ENCODE measurements around the gene DENND1C. TPM values are rescaled to one million over a fixed set of nuclear protein-coding genes. Genes with fewer than 3 reads are reported as not detected.

DENND1C gene
- total RNA-seq, 1 experiment from 2014 or later, result 0.06 TPM

GRCh38 chr19:6479836-6480398 is 1.7 kb downstream of the DENND1C start:
- DNase-seq (ENCODE audit: low read depth), result no peak

DNA sequence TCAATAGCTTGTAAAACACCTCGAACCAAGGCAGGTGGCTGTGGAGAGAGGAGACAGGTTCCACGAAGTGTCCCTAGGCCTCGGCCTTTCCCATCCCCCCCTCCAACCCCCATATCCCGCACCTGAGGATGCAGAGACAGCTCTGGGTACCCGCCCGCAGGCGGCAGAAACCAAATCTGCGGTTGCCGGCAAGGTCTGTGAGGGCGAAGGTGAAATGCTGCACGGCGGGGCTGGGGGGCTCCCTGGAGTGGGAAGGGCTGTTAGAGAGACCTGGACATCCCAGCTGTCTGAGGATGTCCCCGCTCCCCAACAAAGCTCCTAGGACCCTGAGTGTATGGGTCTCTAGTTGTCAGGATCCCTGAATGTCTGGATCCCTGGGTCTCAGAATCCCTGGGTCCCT is 2.8 kb downstream of the DENND1C start:
- no peak for DNase-seq (ENCODE audit: low read depth)

DNA sequence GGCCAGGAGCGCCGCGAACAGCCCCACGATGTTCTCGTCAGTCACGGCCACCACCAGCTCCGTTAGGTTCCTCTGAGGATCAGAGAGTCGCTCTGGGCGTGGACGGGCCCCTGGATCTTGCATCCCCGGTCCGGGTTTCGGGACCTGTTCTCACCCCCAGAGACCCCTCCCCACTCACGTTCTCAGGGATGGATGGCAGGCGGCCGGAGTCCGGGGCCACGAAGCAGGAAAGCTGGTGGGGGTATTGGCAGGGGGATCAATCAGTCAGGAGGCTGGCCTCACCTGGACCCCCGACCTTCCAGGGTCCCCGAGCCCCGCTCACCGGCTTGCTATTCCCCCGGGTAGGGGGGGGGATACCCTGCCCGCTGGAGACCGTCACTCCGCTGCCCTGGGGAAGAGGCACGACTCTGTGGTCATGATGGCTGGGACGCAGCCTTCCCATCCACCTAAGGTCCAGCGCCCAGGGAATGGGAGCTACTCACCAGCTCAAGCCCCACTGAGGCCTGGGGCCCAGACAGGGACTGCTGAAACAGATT is 4.6 kb downstream of the DENND1C start:
- DNase-seq (ENCODE audit: low read depth), result no peak

GRCh38 chr19:6476155-6476895 is 5.3 kb downstream of the DENND1C start:
- no peak for DNase-seq (ENCODE audit: low read depth)

DNA sequence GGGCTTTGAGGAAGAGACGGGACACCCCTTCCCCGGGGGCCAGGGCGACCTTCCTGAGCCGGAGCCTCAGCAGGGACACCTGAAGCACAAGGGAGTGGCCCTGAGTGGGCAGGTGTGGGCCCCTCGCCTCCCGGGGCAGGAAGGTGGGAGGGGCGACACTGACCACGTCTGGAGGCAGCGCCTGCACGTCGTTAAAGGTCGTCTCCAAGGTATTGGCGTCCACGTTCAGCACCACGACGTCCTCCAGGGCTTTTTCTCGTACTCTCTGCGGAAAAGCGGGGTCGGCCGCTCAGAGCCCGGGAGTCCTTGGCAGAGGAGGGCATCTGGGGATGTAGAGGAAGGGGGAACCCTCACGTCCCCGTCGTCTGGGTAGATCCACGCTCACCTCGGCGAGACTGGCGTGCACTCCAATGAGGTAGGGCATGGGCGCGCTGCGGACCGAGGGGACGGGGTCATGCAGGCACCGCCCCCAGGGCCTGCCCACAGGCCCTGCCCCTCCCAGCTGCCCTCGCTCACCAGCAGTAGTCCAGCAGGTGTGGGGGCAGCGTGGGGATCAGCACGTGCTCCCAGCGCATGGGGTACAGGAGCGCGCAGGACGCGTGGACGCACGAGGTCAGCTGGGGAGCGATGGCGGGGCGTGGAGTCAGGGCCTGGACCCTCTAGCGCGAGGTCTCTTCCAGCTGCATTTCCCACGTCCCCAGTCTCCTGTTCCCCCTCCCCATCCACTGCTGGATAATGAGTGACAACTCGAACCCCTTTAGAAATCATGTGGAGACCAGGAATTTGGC is 6.1 kb downstream of the DENND1C start:
- no peak for DNase-seq (ENCODE audit: low read depth)

DNA sequence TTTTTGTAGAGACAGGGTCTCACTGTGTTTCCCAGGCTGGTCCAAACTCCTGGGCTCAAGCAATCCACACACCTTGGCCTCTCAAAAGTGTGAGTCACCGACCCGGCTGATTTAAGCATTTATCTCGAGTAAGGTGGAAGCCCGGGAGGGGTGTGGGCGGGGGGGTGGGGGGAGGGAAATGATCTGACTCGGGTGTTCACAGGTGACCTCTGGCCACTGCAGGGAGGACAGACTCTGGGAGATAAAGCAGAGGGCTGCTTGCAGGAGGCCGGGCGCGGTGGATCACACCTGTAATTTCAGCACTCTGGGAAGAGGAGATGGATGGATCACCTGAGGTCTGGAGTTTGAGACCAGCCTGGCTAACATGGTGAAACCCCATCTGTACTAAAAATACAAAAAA is 7.9 kb downstream of the DENND1C start:
- DNase-seq (ENCODE audit: low read depth), result no peak

- no peak for DNase-seq (ENCODE audit: low read depth)
These were observed 8.9 kb downstream of the DENND1C start for GRCh38 chr19:6472713-6473112.

GRCh38 chr19:6471076-6471475 is 10.5 kb downstream of the DENND1C start:
- no peak for DNase-seq (ENCODE audit: low read depth)

DNA sequence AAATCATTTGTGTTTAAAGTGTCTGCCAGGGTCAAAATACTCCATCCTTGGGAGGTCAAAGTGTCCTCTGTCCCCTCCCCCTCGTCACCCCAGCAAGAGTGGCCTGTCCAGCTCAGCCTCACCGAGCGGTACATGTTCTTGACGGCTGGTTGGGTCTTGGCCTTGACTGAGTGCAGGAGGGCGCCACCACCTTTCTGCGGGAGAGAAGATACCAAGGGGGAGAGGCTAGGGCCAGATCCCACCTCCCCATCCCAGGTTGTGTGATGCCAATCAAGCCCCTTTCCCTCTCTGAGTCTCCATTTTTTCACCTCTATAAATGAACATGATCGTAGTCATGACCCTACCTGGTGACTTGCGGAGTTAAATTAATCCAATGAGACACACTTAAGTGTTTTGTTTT is 11.4 kb downstream of the DENND1C start:
- no peak for DNase-seq (ENCODE audit: low read depth)

DNA sequence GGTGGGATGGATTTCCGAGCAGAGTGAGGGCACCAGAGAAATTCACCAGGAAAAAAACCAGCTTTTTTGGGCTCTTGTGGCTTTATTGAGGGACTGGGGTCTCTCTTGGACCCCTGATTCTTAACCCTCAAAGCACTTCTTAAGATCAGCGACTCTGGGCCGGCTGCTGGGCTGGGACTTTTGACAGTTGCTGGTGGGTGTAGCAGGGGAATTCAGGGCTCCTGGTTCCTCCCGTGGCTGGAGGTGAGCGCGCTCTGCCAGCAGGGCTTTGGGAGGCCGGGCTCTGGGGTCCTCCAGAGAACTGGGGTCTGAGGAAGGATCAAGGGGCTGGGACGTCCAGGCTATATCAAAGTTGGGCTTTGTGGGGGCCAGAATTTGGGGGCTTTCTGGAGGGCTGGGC is 14.2 kb downstream of the DENND1C start:
- DNase-seq (ENCODE audit: low read depth), result no peak

- DNase-seq (ENCODE audit: low read depth), result no peak
These were observed 14.9 kb downstream of the DENND1C start for GRCh38 chr19:6466526-6467248.

GRCh38 chr19:6465663-6466062 is 15.9 kb downstream of the DENND1C start:
- DNase-seq (ENCODE audit: low read depth), result no peak

DNA sequence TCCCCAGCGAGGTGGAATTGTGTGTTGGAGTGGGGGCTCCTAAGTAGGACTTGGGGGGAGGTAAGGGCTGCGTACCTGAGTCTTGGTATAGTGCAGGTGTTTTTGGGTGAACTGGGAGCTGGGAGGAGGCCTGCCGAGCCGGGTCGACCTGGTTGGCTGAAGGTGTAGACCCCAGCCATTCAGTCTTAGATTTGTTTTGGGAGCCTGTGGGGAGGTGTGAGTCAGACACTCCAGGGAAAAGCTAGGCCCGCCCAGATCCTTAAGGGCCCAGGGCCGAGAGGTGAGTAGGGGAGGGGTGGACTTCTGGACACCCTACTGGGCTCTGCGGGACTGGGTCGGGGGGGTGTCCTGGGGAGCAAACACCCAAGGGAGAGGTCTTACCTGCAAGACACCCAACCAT is 16.6 kb downstream of the DENND1C start:
- DNase-seq (ENCODE audit: low read depth), result no peak

GRCh38 chr19:6464070-6464873 is 17.3 kb downstream of the DENND1C start, which contains the start of gene CRB3:
Gene CRB3, plus strand, starts transcription at chr19:6464271. Its CDS starts 431 bp downstream, at chr19:6464702.
- no peak for DNase-seq (ENCODE audit: low read depth)

GRCh38 chr19:6460099-6460884 is 21.3 kb downstream of the DENND1C start:
- peak; percentile 94 for DNase-seq (ENCODE audit: low read depth)

GRCh38 chr19:6459262-6460098 is 22.1 kb downstream of the DENND1C start, which contains the start of gene SLC25A23:
Gene SLC25A23, minus strand, starts transcription at chr19:6459792. Its CDS starts 164 bp downstream, at chr19:6459628.
- no peak for DNase-seq (ENCODE audit: low read depth)

DNA sequence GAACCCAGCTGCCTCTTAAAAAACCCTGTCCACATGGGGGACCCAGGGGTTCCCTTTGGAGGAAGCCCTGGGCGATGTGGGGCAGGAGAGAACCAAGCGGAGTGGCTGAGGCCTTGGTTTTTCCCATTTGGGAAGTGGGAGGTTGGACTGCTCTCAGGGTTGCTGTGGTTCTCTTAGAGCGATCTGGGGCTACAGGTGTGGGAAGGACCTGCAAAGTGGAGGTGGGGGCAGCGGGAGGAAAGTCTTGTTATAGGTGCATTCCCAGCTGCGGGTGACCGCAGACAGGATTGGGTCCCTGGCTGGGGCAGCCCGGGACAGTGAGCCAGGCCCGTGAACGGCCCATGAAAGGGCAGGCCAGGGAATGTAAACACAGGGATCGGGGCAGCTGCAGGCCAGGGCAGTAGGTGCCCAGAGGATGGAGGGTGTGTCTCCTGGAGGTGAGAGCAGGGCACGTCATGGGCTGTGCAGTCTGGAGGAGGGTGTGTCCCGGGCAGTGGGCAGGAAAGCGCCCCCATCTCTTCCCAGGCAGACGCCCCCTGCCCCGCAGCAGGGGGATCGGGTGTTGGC is 22.8 kb downstream of the DENND1C start:
- no peak for DNase-seq (ENCODE audit: low read depth)

DNA sequence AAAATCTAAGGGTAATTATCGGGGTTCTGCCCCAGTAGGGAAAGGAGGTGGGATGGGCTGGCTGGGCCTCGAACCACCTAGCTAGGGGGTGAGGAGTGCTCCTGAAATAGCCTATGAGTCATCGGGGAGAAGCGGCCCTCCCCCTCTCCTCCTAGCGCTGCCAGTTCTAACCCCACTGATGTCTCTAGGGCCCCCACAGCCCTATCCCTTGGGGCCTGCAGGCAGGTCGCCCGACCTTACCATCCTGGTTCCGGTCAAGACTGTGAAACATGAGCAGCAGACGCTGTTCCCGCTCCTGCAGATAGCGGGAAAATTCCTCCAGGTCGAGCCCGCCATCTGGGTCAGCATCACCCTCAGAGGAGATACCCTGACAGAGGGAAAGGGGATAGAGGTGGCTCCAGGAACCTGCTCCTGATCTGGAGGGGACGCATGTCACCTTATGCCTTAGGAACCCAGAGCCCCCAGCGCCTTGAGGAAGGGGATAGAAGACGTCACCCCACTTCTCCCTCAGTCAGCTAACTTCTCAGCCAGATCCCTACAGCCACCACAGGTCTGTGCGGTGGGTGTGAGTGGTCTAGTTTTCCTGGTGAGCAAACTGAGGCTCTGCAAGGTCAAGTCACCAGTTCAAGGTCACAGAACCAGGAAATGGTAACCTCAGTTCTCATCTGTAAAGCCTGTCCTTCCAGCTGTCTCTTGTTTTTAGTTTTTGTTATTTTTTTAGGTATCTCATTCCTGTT is 23.5 kb downstream of the DENND1C start:
- DNase-seq (ENCODE audit: low read depth), result no peak
